22Rv1 (cell line): ENCODE measurements around the gene P2RY1.

Experiments used
- CTCF ChIP-seq: fragments of 450-650 bp; IDR thresholded peaks from 2 replicates; pipeline ENCODE4 v1.5.1; 2017; ENCODE audit warnings: mild to moderate bottlenecking
- ZFX ChIP-seq: fragments of 450-650 bp; IDR thresholded peaks from 2 replicates; pipeline ENCODE4 v1.6.1; 2017; ENCODE audit warnings: antibody characterized with exemption, borderline replicate concordance

GRCh38 chr3:152885076-152885475 is 50.1 kb downstream of the P2RY1 start:
- TF ChIP-seq CTCF (no peak), ZFX (no peak)
